ENCODE results near the gene VAC14. TPM values are rescaled to one million over a fixed set of nuclear protein-coding genes. Genes with fewer than 3 reads are reported as not detected.
A peak's percentile ranks its signal among the peaks of the same experiment; 100 is the strongest.
"Not testable (repeated sequence)": the region's sequence is repeated elsewhere in the genome, so short reads cannot be mapped to it uniquely, and the experiment has no call there.

VAC14 gene
- polyA plus RNA-seq (2012; ENCODE audit: low read depth, missing spikeins): 18.0 TPM

- peak; percentile 95 for DNase-seq (ENCODE audit: insufficient read length, low spot score)
- FAIRE-seq: peak; percentile 99
- TF ChIP-seq POLR2AphosphoS5 (IDR thresholded peaks at IDR 0.05; ENCODE audit: low read depth, low read length) (peak; percentile 79; the same call in 1 of the 2 replicates), PAX5 (IDR thresholded peaks at IDR 0.05; ENCODE audit: insufficient read depth, low read length, severe bottlenecking) (peak; percentile 74), POU2F2 (IDR thresholded peaks at IDR 0.05; ENCODE audit: low read depth, low read length) (peak; percentile 61; the same call in 1 of the 2 replicates), TAF1 (IDR thresholded peaks at IDR 0.05; ENCODE audit: low read depth, low read length) (peak; percentile 86), POLR2A (IDR thresholded peaks at IDR 0.05; ENCODE audit: low read depth, low read length) (peak; percentile 88), SPI1 (IDR thresholded peaks at IDR 0.05; ENCODE audit: low read depth, low read length) (peak; percentile 80)
Measured at GRCh38 chr16:70800781-70801480, at the start of gene VAC14. VAC14 (minus strand) TSS chr16:70801158; CDS start chr16:70800900, 258 bp downstream.

- not testable (repeated sequence) for DNase-seq (ENCODE audit: insufficient read length, low spot score); FAIRE-seq
Measured at GRCh38 chr16:70823498-70824118, 22.6 kb upstream of the VAC14 start.

- not testable (repeated sequence) for DNase-seq (ENCODE audit: insufficient read length, low spot score); FAIRE-seq
Measured at GRCh38 chr16:70822734-70823133, 21.8 kb upstream of the VAC14 start.

GRCh38 chr16:70818088-70818487, 17.1 kb upstream of the VAC14 start:
- not testable (repeated sequence) for FAIRE-seq; DNase-seq (ENCODE audit: insufficient read length, low spot score)

GRCh38 chr16:70809392-70810060, 8.6 kb upstream of the VAC14 start:
- TF ChIP-seq TAF1 (IDR thresholded peaks at IDR 0.05; ENCODE audit: low read depth, low read length) (no peak), PAX5 (IDR thresholded peaks at IDR 0.05; ENCODE audit: insufficient read depth, low read length, severe bottlenecking) (no peak), POLR2A (IDR thresholded peaks at IDR 0.05; ENCODE audit: low read depth, low read length) (no peak), POU2F2 (IDR thresholded peaks at IDR 0.05; ENCODE audit: low read depth, low read length) (no peak), SPI1 (IDR thresholded peaks at IDR 0.05; ENCODE audit: low read depth, low read length) (no peak), POLR2AphosphoS5 (IDR thresholded peaks at IDR 0.05; ENCODE audit: low read depth, low read length) (no peak)
- no peak for FAIRE-seq
- no peak for DNase-seq (ENCODE audit: insufficient read length, low spot score)

GRCh38 chr16:70808371-70808770, 7.4 kb upstream of the VAC14 start:
- DNase-seq (ENCODE audit: insufficient read length, low spot score): no peak
- TF ChIP-seq TAF1 (IDR thresholded peaks at IDR 0.05; ENCODE audit: low read depth, low read length): no peak
- peak; percentile 46 for TF ChIP-seq SPI1 (IDR thresholded peaks at IDR 0.05; ENCODE audit: low read depth, low read length)
- no peak for FAIRE-seq

- DNase-seq (ENCODE audit: insufficient read length, low spot score): no peak
- no peak for FAIRE-seq
- no peak for TF ChIP-seq SPI1 (IDR thresholded peaks at IDR 0.05; ENCODE audit: low read depth, low read length)
- no peak for TF ChIP-seq PAX5 (IDR thresholded peaks at IDR 0.05; ENCODE audit: insufficient read depth, low read length, severe bottlenecking)
- TF ChIP-seq POLR2A (IDR thresholded peaks at IDR 0.05; ENCODE audit: low read depth, low read length): no peak
- no peak for TF ChIP-seq POLR2AphosphoS5 (IDR thresholded peaks at IDR 0.05; ENCODE audit: low read depth, low read length)
Measured at GRCh38 chr16:70805787-70806186, 4.8 kb upstream of the VAC14 start.

- no peak for FAIRE-seq
- no peak for TF ChIP-seq PAX5 (IDR thresholded peaks at IDR 0.05; ENCODE audit: insufficient read depth, low read length, severe bottlenecking)
- no peak for TF ChIP-seq POLR2A (IDR thresholded peaks at IDR 0.05; ENCODE audit: low read depth, low read length)
- no peak for TF ChIP-seq POLR2AphosphoS5 (IDR thresholded peaks at IDR 0.05; ENCODE audit: low read depth, low read length)
- TF ChIP-seq SPI1 (IDR thresholded peaks at IDR 0.05; ENCODE audit: low read depth, low read length): no peak
- TF ChIP-seq TAF1 (IDR thresholded peaks at IDR 0.05; ENCODE audit: low read depth, low read length): no peak
- no peak for TF ChIP-seq POU2F2 (IDR thresholded peaks at IDR 0.05; ENCODE audit: low read depth, low read length)
- DNase-seq (ENCODE audit: insufficient read length, low spot score): no peak
Measured at GRCh38 chr16:70805380-70805779, 4.4 kb upstream of the VAC14 start.

GRCh38 chr16:70804734-70805169, 3.8 kb upstream of the VAC14 start:
- TF ChIP-seq PAX5 (IDR thresholded peaks at IDR 0.05; ENCODE audit: insufficient read depth, low read length, severe bottlenecking): no peak
- TF ChIP-seq TAF1 (IDR thresholded peaks at IDR 0.05; ENCODE audit: low read depth, low read length): no peak
- no peak for TF ChIP-seq POU2F2 (IDR thresholded peaks at IDR 0.05; ENCODE audit: low read depth, low read length)
- TF ChIP-seq SPI1 (IDR thresholded peaks at IDR 0.05; ENCODE audit: low read depth, low read length): no peak
- no peak for TF ChIP-seq POLR2AphosphoS5 (IDR thresholded peaks at IDR 0.05; ENCODE audit: low read depth, low read length)
- no peak for TF ChIP-seq POLR2A (IDR thresholded peaks at IDR 0.05; ENCODE audit: low read depth, low read length)
- DNase-seq (ENCODE audit: insufficient read length, low spot score): no peak
- FAIRE-seq: no peak

GRCh38 chr16:70804153-70804733, 3.3 kb upstream of the VAC14 start:
- no peak for DNase-seq (ENCODE audit: insufficient read length, low spot score)

More at GRCh38 chr16:70804153-70804733, 3.3 kb upstream of the VAC14 start:
- TF ChIP-seq PAX5 (IDR thresholded peaks at IDR 0.05; ENCODE audit: insufficient read depth, low read length, severe bottlenecking): no peak
- TF ChIP-seq POLR2AphosphoS5 (IDR thresholded peaks at IDR 0.05; ENCODE audit: low read depth, low read length): no peak
- no peak for TF ChIP-seq POU2F2 (IDR thresholded peaks at IDR 0.05; ENCODE audit: low read depth, low read length)
- no peak for TF ChIP-seq TAF1 (IDR thresholded peaks at IDR 0.05; ENCODE audit: low read depth, low read length)
- TF ChIP-seq SPI1 (IDR thresholded peaks at IDR 0.05; ENCODE audit: low read depth, low read length): no peak
- no peak for FAIRE-seq

All from GM12891 (cell line).